HPDE6-E6E7 (cell line): ENCODE measurements around the gene PPP2R2C.

Experiments used
- DNase-seq: peaks from one replicate; pipeline ENCODE4 v3.0.0; 2011; ENCODE audit warnings: missing footprints; ENCODE audit errors: extremely low spot score

The PPP2R2C gene

GRCh38 chr4:6367371-6367851 lies 105.0 kb downstream of the PPP2R2C start:
- DNase-seq, result no peak

- DNase-seq, result no peak
Measured at GRCh38 chr4:6366581-6366980, 105.8 kb downstream of the PPP2R2C start.

GRCh38 chr4:6365545-6366086 lies 106.8 kb downstream of the PPP2R2C start:
- DNase-seq, result no peak

- DNase-seq, result no peak
Measured at GRCh38 chr4:6364581-6364980, 107.8 kb downstream of the PPP2R2C start.

- no peak for DNase-seq
Measured at GRCh38 chr4:6364146-6364545, 108.3 kb downstream of the PPP2R2C start.

- peak; percentile 13 for DNase-seq
Measured at GRCh38 chr4:6362896-6363295, 109.5 kb downstream of the PPP2R2C start.

- no peak for DNase-seq
Measured at GRCh38 chr4:6362243-6362885, 110.0 kb downstream of the PPP2R2C start.

- DNase-seq, result no peak
Measured at GRCh38 chr4:6361076-6361784, 111.2 kb downstream of the PPP2R2C start.

GRCh38 chr4:6360385-6360784 lies 112.0 kb downstream of the PPP2R2C start:
- DNase-seq, result no peak

GRCh38 chr4:6359536-6360308 lies 112.7 kb downstream of the PPP2R2C start:
- DNase-seq, result no peak

- DNase-seq, result no peak
Measured at GRCh38 chr4:6357476-6357875, 114.9 kb downstream of the PPP2R2C start.

- DNase-seq, result no peak
Measured at GRCh38 chr4:6356076-6356560, 116.3 kb downstream of the PPP2R2C start.

- DNase-seq, result no peak
Measured at GRCh38 chr4:6355052-6355451, 117.4 kb downstream of the PPP2R2C start.

GRCh38 chr4:6354626-6355025 lies 117.8 kb downstream of the PPP2R2C start:
- no peak for DNase-seq

- DNase-seq, result no peak
Measured at GRCh38 chr4:6354119-6354518, 118.3 kb downstream of the PPP2R2C start.

GRCh38 chr4:6352031-6352692 lies 120.3 kb downstream of the PPP2R2C start:
- DNase-seq, result no peak

- DNase-seq, result no peak
Measured at GRCh38 chr4:6351246-6352000, 121.0 kb downstream of the PPP2R2C start.

GRCh38 chr4:6350646-6351045 lies 121.8 kb downstream of the PPP2R2C start:
- no peak for DNase-seq

GRCh38 chr4:6349896-6350603 lies 122.4 kb downstream of the PPP2R2C start:
- DNase-seq, result no peak

GRCh38 chr4:6348408-6348807 lies 124.0 kb downstream of the PPP2R2C start:
- DNase-seq, result no peak
